ENCODE data around the gene ADAMTSL3.

- TF ChIP-seq POLR2AphosphoS5 (IDR thresholded peaks at IDR 0.05; ENCODE audit: low read depth, low read length) (no peak), TAF1 (IDR thresholded peaks at IDR 0.05; ENCODE audit: borderline replicate concordance, insufficient read depth, low read length) (no peak)
Observed at GRCh38 chr15:83850015-83850414, 196.1 kb downstream of the ADAMTSL3 start.

All from PFSK-1 (cell line).